NCI-H1436 treated with DMSO at 0.1 percent for 48 hours (cell line): Measurements from ENCODE around the gene HES2.
"Not testable (repeated sequence)": the region's sequence is repeated elsewhere in the genome, so short reads cannot be mapped to it uniquely, and the experiment has no call there.

Experiments used
- DNase-seq: peaks from one replicate; lab custom pipeline; 2025; lab: John Stamatoyannopoulos, UW

Gene HES2

GRCh38 chr1:6418668-6419396, 887 bp downstream of the HES2 start:
- no peak for DNase-seq

- no peak for DNase-seq
Observed at GRCh38 chr1:6417961-6418667, 1.6 kb downstream of the HES2 start.

- DNase-seq: no peak
Observed at GRCh38 chr1:6416906-6417305, 2.8 kb downstream of the HES2 start.

- DNase-seq: no peak
Observed at GRCh38 chr1:6416295-6416656, 3.4 kb downstream of the HES2 start.

GRCh38 chr1:6414881-6415626, 4.7 kb downstream of the HES2 start:
- DNase-seq: no peak

GRCh38 chr1:6414443-6414844, 5.3 kb downstream of the HES2 start:
- no peak for DNase-seq

- no peak for DNase-seq
Observed at GRCh38 chr1:6412896-6413295, 6.8 kb downstream of the HES2 start.

GRCh38 chr1:6410248-6410893, 9.3 kb downstream of the HES2 start:
- DNase-seq: no peak

GRCh38 chr1:6409733-6410132, 10.0 kb downstream of the HES2 start:
- DNase-seq: no peak

- DNase-seq: no peak
Observed at GRCh38 chr1:6409053-6409452, 10.7 kb downstream of the HES2 start.

- no peak for DNase-seq
Observed at GRCh38 chr1:6408023-6408422, 11.7 kb downstream of the HES2 start.

GRCh38 chr1:6401673-6402072, 18.0 kb downstream of the HES2 start:
- no peak for DNase-seq

GRCh38 chr1:6399294-6399693, 20.4 kb downstream of the HES2 start:
- DNase-seq: no peak

GRCh38 chr1:6397844-6398441, 21.8 kb downstream of the HES2 start:
- DNase-seq: no peak

- no peak for DNase-seq
Observed at GRCh38 chr1:6396998-6397397, 22.7 kb downstream of the HES2 start.

GRCh38 chr1:6395781-6396244, 23.9 kb downstream of the HES2 start:
- not testable (repeated sequence) for DNase-seq

- DNase-seq: not testable (repeated sequence)
Observed at GRCh38 chr1:6395130-6395529, 24.6 kb downstream of the HES2 start.

- peak; percentile 46 for DNase-seq
Observed at GRCh38 chr1:6393400-6394187, 26.1 kb downstream of the HES2 start, which contains the start of gene ACOT7. TSS of gene ACOT7 (minus strand) at chr1:6393767. CDS start at chr1:6393399, 368 bp downstream.

- no peak for DNase-seq
Observed at GRCh38 chr1:6392809-6393399, 26.8 kb downstream of the HES2 start.

- DNase-seq: no peak
Observed at GRCh38 chr1:6391951-6392808, 27.5 kb downstream of the HES2 start.
